ENCODE data around the gene IFIT1. TPM values are rescaled to one million over a fixed set of nuclear protein-coding genes. Genes with fewer than 3 reads are reported as not detected.

Gene IFIT1
- total and polyA plus RNA-seq, 2 experiments from 2014 or later = 1.5 to 3.9 TPM

GRCh38 chr10:89421018-89421476 lies 28.6 kb downstream of the IFIT1 start (continued):
- no peak for TF ChIP-seq STAT1 (IDR thresholded peaks at IDR 0.05; ENCODE audit: unreplicated experiment)
- no peak for TF ChIP-seq EZH2phosphoT487 (IDR thresholded peaks at IDR 0.05; ENCODE audit: unreplicated experiment)
- no peak for TF ChIP-seq NANOG (IDR thresholded peaks at IDR 0.05; ENCODE audit: borderline replicate concordance)

- TF ChIP-seq STAT1 (IDR thresholded peaks at IDR 0.05; ENCODE audit: unreplicated experiment) (no peak), ZNF462 (CRISPR knock-in tag; IDR thresholded peaks at IDR 0.05) (no peak), POLR2AphosphoS5 (IDR thresholded peaks at IDR 0.05; ENCODE audit: low read depth) (no peak)
- Histone ChIP-seq H3K79me2 (replicated peaks; ENCODE audit: insufficient read depth) (no peaks in the 10 kb centered on the region), H3K27ac (ENCODE audit: low read depth) (no peak overlapping the region), H3K27me3 (ENCODE audit: insufficient read depth) (no peaks in the 10 kb centered on the region), H3K36me3 (ENCODE audit: insufficient read depth) (no peaks in the 10 kb centered on the region), H3F3A (replicated peaks; ENCODE audit: low read depth) (no peaks in the 10 kb centered on the region), H3K4me2 (no peak overlapping the region), H3K4me3 (no peak overlapping the region), H3K9me2 (ENCODE audit: insufficient read depth) (no peaks in the 10 kb centered on the region), H3K4me1 (ENCODE audit: insufficient read depth) (peaks cover 19% of the 10 kb centered on the region), H4K20me1 (replicated peaks; ENCODE audit: insufficient read depth) (no peaks in the 10 kb centered on the region), H2AFZ (no peak overlapping the region)
- Mint-ChIP-seq H3K4me1 (peaks cover 33% of the 10 kb centered on the region), H3K27me3 (ENCODE audit: insufficient read depth, low read depth, poor library complexity) (no peaks in the 10 kb centered on the region), H3K36me3 (ENCODE audit: low read depth) (no peaks in the 10 kb centered on the region), H3K4me3 (no peak overlapping the region), H3K27ac (no peak overlapping the region), H3K9me3 (no peaks in the 10 kb centered on the region)
- DNase-seq (ENCODE audit: low spot score) (no peak), ATAC-seq (no peak)
These were observed 32.6 kb downstream of the IFIT1 start for GRCh38 chr10:89425000-89425399.
